ENCODE measurements around the gene DNAJC16. TPM values are rescaled to one million over a fixed set of nuclear protein-coding genes. Genes with fewer than 3 reads are reported as not detected.

Gene DNAJC16
- total RNA-seq, 1 experiment from 2014 or later = 15.1 TPM

DNA sequence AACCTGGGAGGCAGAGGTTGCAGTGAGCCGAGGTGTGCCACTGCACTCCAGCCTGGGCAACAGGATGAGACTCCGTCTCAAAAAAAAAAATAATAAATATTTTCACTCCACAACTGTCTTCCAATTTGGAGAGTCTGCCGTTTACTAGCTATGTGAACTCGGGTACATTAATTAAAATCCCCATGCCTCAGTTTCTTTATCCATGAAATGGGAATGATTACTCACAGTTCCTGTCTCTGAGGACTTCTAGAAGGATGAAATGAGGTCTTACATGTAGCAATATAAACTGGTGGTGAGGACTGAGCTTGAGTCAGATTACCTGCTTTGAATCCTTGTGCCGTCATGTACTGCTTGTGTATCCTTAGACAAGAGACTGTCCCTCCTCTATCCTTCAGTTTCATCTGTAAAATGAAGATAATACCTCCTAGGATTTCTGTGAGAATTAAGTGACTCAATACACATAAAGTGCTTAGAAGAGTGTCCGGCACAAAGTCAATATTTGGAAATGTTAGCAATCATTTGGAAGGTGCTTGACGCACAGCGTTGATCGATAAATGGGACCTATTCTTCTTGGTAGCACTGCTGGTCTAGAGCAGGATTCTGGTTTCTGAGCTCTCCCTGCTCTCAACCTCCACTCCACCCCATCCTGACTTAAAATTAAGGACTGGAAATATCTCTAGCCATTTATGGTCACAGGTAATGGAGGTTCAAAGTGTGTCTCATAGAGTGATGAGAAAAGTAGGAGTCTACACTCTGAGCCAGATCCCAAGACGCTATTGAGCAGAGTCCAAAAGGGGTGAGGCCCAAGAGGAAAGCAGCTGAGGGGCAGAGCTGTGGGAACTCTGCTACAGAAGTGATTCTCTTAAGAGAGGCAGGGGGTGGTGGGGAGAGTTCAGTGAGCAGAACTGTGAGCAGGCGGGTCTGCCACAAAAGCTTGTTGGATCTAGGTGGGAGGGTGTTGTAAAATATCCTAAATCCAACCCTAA lies 79.0 kb downstream of the DNAJC16 start:
- no peak overlapping the region for H3K27ac Mint-ChIP-seq (ENCODE audit: unreplicated experiment)
- H3K27me3 Mint-ChIP-seq (ENCODE audit: insufficient read depth, unreplicated experiment) = no peaks in the 10 kb centered on the region
- POLR2A ChIA-PET = no interaction called here
- CTCF ChIA-PET = no interaction called here
- peaks cover 18% of the 10 kb centered on the region for H3K36me3 Mint-ChIP-seq (ENCODE audit: insufficient read depth, unreplicated experiment)
- Histone ChIP-seq H3K27me3 (replicated peaks; ENCODE audit: control insufficient read depth, insufficient read depth, low read length) (no peaks in the 10 kb centered on the region), H3K4me3 (ENCODE audit: low read depth, low read length) (no peak overlapping the region), H3K36me3 (ENCODE audit: control insufficient read depth, insufficient read depth, low read length) (no peaks in the 10 kb centered on the region), H3K9me3 (no peaks in the 10 kb centered on the region), H3K4me1 (peaks cover 4% of the 10 kb centered on the region; the same call in 1 of the 2 replicates)
- TF ChIP-seq, protein P1, sequence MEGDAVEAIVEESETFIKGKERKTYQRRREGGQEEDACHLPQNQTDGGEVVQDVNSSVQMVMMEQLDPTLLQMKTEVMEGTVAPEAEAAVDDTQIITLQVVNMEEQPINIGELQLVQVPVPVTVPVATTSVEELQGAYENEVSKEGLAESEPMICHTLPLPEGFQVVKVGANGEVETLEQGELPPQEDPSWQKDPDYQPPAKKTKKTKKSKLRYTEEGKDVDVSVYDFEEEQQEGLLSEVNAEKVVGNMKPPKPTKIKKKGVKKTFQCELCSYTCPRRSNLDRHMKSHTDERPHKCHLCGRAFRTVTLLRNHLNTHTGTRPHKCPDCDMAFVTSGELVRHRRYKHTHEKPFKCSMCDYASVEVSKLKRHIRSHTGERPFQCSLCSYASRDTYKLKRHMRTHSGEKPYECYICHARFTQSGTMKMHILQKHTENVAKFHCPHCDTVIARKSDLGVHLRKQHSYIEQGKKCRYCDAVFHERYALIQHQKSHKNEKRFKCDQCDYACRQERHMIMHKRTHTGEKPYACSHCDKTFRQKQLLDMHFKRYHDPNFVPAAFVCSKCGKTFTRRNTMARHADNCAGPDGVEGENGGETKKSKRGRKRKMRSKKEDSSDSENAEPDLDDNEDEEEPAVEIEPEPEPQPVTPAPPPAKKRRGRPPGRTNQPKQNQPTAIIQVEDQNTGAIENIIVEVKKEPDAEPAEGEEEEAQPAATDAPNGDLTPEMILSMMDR (IDR thresholded peaks at IDR 0.05; ENCODE audit: insufficient read depth in 1 of 2, low read depth in 1 of 2, low read length in 1 of 2, severe bottlenecking in 1 of 2, unreplicated experiment in 1 of 2) = no peak
- no peak for DNase-seq
- no peak overlapping the region for H3K4me3 Mint-ChIP-seq (ENCODE audit: unreplicated experiment)
- no peaks in the 10 kb centered on the region for H3K9me3 Mint-ChIP-seq (ENCODE audit: unreplicated experiment)
- H3K4me1 Mint-ChIP-seq (ENCODE audit: low read depth, unreplicated experiment) = no peaks in the 10 kb centered on the region
- intact Hi-C loops (cut with micrococcal nuclease; ENCODE audit: unreplicated experiment) = no loop called here
- no TSS peak for BruUV-seq (replicated peaks)

DNA sequence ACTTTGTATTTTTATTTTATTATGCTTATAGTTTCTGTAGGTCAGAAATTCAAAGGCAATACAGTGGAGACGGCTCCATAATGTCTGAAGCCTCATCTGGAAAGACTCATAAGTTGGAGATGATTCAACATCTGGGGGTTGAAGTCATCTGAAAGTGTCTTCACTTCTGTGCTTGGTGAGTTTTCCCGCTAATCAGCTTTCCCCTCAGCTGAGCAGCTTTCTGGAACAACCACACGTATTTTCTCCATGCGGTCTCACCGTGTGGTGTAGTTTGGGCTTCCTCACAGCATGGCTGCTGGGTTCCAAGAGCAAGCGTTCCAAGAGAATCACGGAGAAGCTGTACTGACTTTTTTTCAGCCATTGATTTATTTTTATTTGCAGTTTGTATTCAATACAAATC lies 83.0 kb downstream of the DNAJC16 start:
- no peaks in the 10 kb centered on the region for H3K4me1 Mint-ChIP-seq (ENCODE audit: low read depth, unreplicated experiment)
- DNase-seq = no peak
- H3K27me3 Mint-ChIP-seq (ENCODE audit: insufficient read depth, unreplicated experiment) = no peaks in the 10 kb centered on the region
- H3K36me3 Mint-ChIP-seq (ENCODE audit: insufficient read depth, unreplicated experiment) = peaks cover 6% of the 10 kb centered on the region
- no peak overlapping the region for H3K4me3 Mint-ChIP-seq (ENCODE audit: unreplicated experiment)
- Histone ChIP-seq H3K4me1 (no peaks in the 10 kb centered on the region), H3K4me3 (ENCODE audit: low read depth, low read length) (no peak overlapping the region), H3K36me3 (ENCODE audit: control insufficient read depth, insufficient read depth, low read length) (no peaks in the 10 kb centered on the region), H3K9me3 (no peaks in the 10 kb centered on the region), H3K27me3 (replicated peaks; ENCODE audit: control insufficient read depth, insufficient read depth, low read length) (no peaks in the 10 kb centered on the region)
- intact Hi-C loops (cut with micrococcal nuclease; ENCODE audit: unreplicated experiment) = loop anchor here (10.0 kb wide), 1 partner anchor 225 kb away; no protein-coding TSS in a partner anchor
- no TSS peak for BruUV-seq (replicated peaks)
- H3K27ac Mint-ChIP-seq (ENCODE audit: unreplicated experiment) = no peak overlapping the region
- no peaks in the 10 kb centered on the region for H3K9me3 Mint-ChIP-seq (ENCODE audit: unreplicated experiment)
- CTCF ChIA-PET = no interaction called here
- TF ChIP-seq, protein P1 (IDR thresholded peaks at IDR 0.05; ENCODE audit: insufficient read depth in 1 of 2, low read depth in 1 of 2, low read length in 1 of 2, severe bottlenecking in 1 of 2, unreplicated experiment in 1 of 2) = no peak
- POLR2A ChIA-PET = no interaction called here

DNA sequence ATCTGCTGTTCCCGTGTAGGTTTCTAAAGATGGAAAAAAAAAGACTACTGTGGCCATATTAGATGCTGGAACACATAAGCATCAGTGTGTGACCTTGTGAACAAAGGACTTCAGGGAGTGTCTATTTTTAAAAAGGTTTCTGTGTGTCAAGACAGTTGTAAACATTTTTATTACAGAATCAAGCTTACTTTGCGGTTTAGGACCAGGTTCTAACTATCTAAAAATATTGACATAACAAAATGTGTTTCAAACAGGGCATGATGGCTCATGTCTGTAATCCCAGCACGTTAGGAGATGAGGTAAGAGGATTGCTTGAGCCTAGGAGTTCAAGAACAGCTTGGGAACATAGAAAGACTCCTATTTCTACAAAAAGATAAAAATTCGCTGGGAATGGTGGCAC lies 83.5 kb downstream of the DNAJC16 start:
- H3K36me3 Mint-ChIP-seq (ENCODE audit: insufficient read depth, unreplicated experiment) = peaks cover 6% of the 10 kb centered on the region
- BruUV-seq (replicated peaks) = no TSS peak
- no peak for DNase-seq
- POLR2A ChIA-PET = no interaction called here
- Histone ChIP-seq H3K9me3 (no peaks in the 10 kb centered on the region), H3K4me3 (ENCODE audit: low read depth, low read length) (no peak overlapping the region), H3K36me3 (ENCODE audit: control insufficient read depth, insufficient read depth, low read length) (no peaks in the 10 kb centered on the region), H3K27me3 (replicated peaks; ENCODE audit: control insufficient read depth, insufficient read depth, low read length) (no peaks in the 10 kb centered on the region), H3K4me1 (no peaks in the 10 kb centered on the region)
- TF ChIP-seq, protein P1 (IDR thresholded peaks at IDR 0.05; ENCODE audit: insufficient read depth in 1 of 2, low read depth in 1 of 2, low read length in 1 of 2, severe bottlenecking in 1 of 2, unreplicated experiment in 1 of 2) = no peak
- H3K4me3 Mint-ChIP-seq (ENCODE audit: unreplicated experiment) = no peak overlapping the region
- intact Hi-C loops (cut with micrococcal nuclease; ENCODE audit: unreplicated experiment) = loop anchor here (10.0 kb wide), 1 partner anchor 225 kb away; no protein-coding TSS in a partner anchor
- CTCF ChIA-PET = interaction anchor here (0.6 kb wide), 1 partner anchor 14 kb away, joined by 4 read pairs; no protein-coding TSS in a partner anchor
- H3K9me3 Mint-ChIP-seq (ENCODE audit: unreplicated experiment) = no peaks in the 10 kb centered on the region
- H3K27ac Mint-ChIP-seq (ENCODE audit: unreplicated experiment) = no peak overlapping the region
- H3K4me1 Mint-ChIP-seq (ENCODE audit: low read depth, unreplicated experiment) = no peaks in the 10 kb centered on the region
- H3K27me3 Mint-ChIP-seq (ENCODE audit: insufficient read depth, unreplicated experiment) = no peaks in the 10 kb centered on the region

Measured in Caco-2 (cell line).